DND-41 (cell line): Measurements from ENCODE around the gene PSD.

Experiments
- EZH2 ChIP-seq: IDR thresholded peaks from 3 replicates; pipeline ENCODE4 v1.6.1; 2012; ENCODE audit warnings: borderline replicate concordance, low read depth, mild to moderate bottlenecking, moderate library complexity, low read length, inconsistent platforms; ENCODE audit not compliant: severe bottlenecking
- TF ChIP-seq, protein P1 (sequence below): IDR thresholded peaks from 2 replicates; pipeline ENCODE4 v1.5.1; 2012; ENCODE audit warnings: borderline replicate concordance, low read length, moderate library complexity, mild to moderate bottlenecking; ENCODE audit not compliant: poor library complexity, severe bottlenecking; ENCODE audit errors: extremely low read depth

DNA sequence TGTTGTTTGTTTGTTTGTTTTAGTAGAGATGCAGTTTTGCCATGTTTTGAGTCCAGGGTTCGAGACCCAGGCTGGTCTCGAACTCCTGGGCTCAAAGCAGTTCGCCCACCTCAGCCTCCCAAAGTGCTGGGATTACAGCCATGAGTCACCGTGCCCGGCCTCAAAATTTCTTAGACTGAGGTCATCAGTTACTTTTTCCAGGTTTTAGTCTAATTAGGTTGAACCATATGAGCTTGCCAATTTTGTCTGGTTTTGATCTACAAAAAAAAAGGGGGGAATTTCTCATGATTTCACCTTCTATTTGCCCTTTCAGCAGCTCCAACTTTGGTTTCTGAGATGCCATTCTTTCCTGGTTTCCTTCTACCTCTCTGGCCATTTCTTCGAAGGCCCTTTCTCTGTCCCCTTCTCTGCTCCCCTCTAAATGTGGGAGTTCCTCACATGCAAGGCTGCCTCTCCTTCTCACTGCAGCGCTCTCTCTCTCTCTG lies 8.3 kb upstream of the PSD start:
- TF ChIP-seq, protein P1, sequence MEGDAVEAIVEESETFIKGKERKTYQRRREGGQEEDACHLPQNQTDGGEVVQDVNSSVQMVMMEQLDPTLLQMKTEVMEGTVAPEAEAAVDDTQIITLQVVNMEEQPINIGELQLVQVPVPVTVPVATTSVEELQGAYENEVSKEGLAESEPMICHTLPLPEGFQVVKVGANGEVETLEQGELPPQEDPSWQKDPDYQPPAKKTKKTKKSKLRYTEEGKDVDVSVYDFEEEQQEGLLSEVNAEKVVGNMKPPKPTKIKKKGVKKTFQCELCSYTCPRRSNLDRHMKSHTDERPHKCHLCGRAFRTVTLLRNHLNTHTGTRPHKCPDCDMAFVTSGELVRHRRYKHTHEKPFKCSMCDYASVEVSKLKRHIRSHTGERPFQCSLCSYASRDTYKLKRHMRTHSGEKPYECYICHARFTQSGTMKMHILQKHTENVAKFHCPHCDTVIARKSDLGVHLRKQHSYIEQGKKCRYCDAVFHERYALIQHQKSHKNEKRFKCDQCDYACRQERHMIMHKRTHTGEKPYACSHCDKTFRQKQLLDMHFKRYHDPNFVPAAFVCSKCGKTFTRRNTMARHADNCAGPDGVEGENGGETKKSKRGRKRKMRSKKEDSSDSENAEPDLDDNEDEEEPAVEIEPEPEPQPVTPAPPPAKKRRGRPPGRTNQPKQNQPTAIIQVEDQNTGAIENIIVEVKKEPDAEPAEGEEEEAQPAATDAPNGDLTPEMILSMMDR, result no peak
- no peak for TF ChIP-seq EZH2
